WTC11 (cell line): ENCODE measurements around the gene ARMC10.

Experiments
- CBFB ChIP-seq: sonication (generic); formaldehyde crosslinking; IDR thresholded peaks from 2 replicates; pipeline ENCODE4 v1.8.1; 2022; ENCODE audit warnings: mild to moderate bottlenecking, low read depth, missing genetic modification reagents
- CREB1 ChIP-seq: sonication (generic); formaldehyde crosslinking; IDR thresholded peaks from 2 replicates; pipeline ENCODE4 v1.8.0; 2023; ENCODE audit warnings: mild to moderate bottlenecking, missing genetic modification reagents
- TEAD4 ChIP-seq: sonication (generic); formaldehyde crosslinking; IDR thresholded peaks from 2 replicates; pipeline ENCODE4 v1.8.0; 2022; ENCODE audit warnings: mild to moderate bottlenecking, missing genetic modification reagents
- ZBTB21 ChIP-seq: sonication (generic); formaldehyde crosslinking; IDR thresholded peaks from 2 replicates; pipeline ENCODE4 v1.8.1; 2023; ENCODE audit warnings: mild to moderate bottlenecking, missing genetic modification reagents, borderline replicate concordance
- TF ChIP-seq, protein P1 (sequence below): fragments of 200-600 bp; IDR thresholded peaks from 2 replicates; pipeline ENCODE4 v1.8.0; 2022; ENCODE audit warnings: antibody characterized with exemption
- TF ChIP-seq, protein P2 (sequence below): sonication (generic); formaldehyde crosslinking; conservative IDR thresholded peaks from 2 replicates; pipeline ENCODE4 v1.8.1; 2022; ENCODE audit warnings: mild to moderate bottlenecking, missing genetic modification reagents

DNA sequence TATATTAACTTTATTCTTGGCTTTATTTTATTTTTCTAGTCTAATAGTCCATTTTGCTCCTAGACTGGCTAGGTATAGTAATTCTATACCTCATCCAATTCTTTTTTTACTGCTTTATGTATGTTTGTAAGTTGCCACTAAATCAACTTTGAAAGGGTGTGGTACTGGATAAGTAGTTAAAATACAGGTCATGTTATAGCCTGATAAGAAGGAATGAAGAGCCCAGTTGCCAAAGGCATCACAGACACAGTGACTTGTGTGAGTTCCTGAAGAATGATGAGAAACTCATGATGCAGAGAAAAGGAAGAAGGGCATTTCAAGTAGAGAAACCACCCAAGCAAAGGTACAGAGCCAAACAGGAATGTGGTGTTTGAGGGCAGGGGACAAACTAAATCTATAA, 46.7 kb downstream of the ARMC10 start:
- TF ChIP-seq, protein P1, sequence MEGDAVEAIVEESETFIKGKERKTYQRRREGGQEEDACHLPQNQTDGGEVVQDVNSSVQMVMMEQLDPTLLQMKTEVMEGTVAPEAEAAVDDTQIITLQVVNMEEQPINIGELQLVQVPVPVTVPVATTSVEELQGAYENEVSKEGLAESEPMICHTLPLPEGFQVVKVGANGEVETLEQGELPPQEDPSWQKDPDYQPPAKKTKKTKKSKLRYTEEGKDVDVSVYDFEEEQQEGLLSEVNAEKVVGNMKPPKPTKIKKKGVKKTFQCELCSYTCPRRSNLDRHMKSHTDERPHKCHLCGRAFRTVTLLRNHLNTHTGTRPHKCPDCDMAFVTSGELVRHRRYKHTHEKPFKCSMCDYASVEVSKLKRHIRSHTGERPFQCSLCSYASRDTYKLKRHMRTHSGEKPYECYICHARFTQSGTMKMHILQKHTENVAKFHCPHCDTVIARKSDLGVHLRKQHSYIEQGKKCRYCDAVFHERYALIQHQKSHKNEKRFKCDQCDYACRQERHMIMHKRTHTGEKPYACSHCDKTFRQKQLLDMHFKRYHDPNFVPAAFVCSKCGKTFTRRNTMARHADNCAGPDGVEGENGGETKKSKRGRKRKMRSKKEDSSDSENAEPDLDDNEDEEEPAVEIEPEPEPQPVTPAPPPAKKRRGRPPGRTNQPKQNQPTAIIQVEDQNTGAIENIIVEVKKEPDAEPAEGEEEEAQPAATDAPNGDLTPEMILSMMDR: no peak
- TF ChIP-seq TEAD4: no peak
- TF ChIP-seq, protein P2, sequence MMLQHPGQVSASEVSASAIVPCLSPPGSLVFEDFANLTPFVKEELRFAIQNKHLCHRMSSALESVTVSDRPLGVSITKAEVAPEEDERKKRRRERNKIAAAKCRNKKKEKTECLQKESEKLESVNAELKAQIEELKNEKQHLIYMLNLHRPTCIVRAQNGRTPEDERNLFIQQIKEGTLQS (CRISPR knock-in tag): no peak
- no peak for TF ChIP-seq CREB1 (CRISPR knock-in tag)
- no peak for TF ChIP-seq CBFB (CRISPR knock-in tag)
- no peak for TF ChIP-seq ZBTB21 (CRISPR knock-in tag)
